ENCODE measurements around the gene ULBP3.
A peak's percentile ranks its signal among the peaks of the same experiment; 100 is the strongest.

The ULBP3 gene

DNA sequence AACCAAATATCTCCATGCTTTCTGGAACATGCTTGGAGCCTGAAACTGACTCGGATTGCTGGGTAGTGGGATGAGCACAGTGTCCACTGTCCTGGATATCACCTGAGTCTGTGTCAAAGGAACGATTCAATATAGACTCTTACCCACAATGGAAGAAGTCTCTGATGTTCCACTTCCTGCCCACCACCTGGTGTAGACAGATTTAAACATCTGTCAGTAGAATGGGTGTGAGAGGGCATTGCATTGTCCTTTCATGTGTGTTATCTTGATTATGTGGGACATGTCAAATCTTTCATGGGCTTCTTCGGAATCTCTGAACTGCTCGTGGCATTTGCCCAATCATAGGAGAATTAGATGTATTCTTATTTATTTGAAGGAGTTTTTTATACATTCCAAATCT lies 20.8 kb downstream of the ULBP3 start:
- DNase-seq (ENCODE audit: low read depth in 1 of 2, low spot score in 1 of 2), result no peak
- TF ChIP-seq JUND (IDR thresholded peaks at IDR 0.05; ENCODE audit: low read depth), result no peak
- in situ Hi-C loops (cut with HindIII; ENCODE audit: low pct_unique_long_range_greater_than_20kb, low sequenced_read_pairs), result no loop called here

DNA sequence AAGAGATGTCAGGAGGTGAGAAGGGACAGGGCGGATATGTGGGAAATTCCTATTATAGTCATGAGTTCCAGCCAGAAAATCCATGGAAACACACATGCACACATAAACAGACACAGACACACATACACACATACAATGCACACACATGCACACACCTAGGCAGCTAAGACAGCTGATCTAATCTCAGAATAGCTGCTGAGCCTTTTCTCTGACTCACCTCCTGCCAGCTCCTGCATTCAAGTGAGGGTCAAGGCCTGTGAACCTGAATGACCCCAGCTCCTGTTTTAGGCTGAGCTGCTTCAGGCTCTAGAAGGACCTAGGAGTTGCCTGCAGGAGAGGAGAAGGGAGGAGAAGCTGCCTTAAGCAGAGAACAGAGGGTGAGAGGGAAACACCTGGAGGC lies 22.0 kb downstream of the ULBP3 start:
- DNase-seq (ENCODE audit: low read depth in 1 of 2, low spot score in 1 of 2), result no peak
- in situ Hi-C loops (cut with HindIII; ENCODE audit: low pct_unique_long_range_greater_than_20kb, low sequenced_read_pairs), result no loop called here
- TF ChIP-seq JUND (IDR thresholded peaks at IDR 0.05; ENCODE audit: low read depth), result no peak

DNA sequence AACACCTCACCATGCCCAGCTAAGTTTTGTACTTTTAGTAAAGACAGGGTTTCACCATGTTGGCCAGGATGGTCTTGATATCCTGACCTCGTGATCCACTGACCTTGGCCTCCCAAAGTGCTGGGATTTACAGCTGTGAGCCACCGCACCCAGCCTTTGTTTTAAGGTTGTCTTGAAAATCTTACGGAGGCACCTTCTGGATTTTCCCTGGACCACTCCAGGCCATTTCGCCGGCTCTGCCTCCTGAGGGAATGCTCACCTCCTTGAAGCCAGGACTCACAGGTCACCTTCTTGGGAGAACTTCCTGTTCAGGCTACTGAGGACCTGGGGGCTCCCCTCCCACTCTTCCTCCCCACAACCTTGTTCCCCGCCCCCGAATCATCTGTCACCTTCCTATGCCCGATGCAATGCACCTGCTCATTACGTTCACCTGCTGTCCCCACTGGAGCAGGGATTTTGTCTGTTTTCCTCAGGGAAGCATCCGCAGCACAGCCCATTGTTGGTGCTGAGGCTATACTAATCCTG lies 24.2 kb downstream of the ULBP3 start:
- in situ Hi-C loops (cut with HindIII; ENCODE audit: low pct_unique_long_range_greater_than_20kb, low sequenced_read_pairs), result no loop called here
- TF ChIP-seq JUND (IDR thresholded peaks at IDR 0.05; ENCODE audit: low read depth), result no peak
- no peak for DNase-seq (ENCODE audit: low read depth in 1 of 2, low spot score in 1 of 2)

DNA sequence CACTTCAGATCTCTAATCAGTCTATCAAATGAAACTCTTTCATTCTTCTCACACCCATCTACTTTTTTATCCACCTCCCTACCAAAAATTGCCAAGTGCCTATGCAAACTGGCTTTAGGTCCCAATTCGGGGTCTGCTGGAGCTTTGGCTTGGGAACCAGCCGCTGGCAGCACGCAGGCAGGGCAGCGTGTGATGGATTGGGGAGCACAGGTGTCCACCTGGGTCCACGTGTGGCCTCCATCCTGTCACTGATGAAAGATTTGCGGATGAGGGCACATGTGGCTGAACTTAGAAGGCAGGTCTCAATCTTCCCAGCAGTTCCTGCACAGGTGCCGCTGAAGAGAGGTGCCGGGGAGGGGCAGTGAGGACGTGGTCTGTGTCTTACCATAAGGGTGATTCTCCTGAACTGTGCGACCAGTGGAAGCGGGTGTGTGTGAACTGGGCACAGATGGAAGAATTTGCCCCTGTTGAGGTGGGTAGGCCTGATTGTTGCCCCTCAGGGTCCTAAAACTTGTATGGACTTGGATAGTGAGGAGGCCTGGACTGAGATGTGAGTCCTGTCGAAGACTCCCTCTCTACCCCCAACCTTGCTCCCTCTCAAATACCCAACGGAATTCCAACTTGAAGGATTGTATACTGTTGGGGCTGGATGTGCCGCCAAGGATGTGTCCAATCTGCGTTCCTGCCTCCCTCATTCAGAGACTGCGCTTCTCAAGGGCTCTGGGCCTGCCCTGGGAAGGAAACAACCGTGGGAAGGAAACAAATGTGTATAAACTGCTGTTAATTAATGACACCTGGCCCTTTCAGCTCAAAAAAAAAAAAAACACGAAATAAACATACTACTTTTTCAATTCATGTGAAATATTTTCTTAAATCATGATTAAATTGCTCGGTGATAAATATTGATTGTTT lies 25.2 kb downstream of the ULBP3 start:
- TF ChIP-seq JUND (IDR thresholded peaks at IDR 0.05; ENCODE audit: low read depth), result no peak
- no peak for DNase-seq (ENCODE audit: low read depth in 1 of 2, low spot score in 1 of 2)
- in situ Hi-C loops (cut with HindIII; ENCODE audit: low pct_unique_long_range_greater_than_20kb, low sequenced_read_pairs), result no loop called here

DNA sequence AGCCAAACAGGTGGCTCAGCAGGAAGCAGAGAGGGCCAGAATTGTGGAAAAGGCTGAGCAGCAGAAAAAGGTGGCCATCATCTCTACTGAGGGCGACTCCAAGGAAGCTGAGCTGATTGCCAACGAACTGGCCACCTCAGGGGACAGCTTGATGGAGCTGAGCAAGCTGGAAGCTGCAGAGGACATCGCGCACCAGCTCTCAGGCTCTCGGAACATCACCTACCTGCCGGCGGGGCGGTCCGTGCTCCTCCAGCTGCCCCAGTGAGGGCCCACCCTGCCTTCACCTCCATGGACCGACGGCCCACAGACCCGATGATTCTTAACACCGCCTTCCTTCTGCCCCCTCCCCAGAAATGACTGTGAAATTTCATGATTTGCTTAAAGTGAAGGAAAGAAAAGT lies 25.8 kb downstream of the ULBP3 start:
- in situ Hi-C loops (cut with HindIII; ENCODE audit: low pct_unique_long_range_greater_than_20kb, low sequenced_read_pairs), result no loop called here
- no peak for TF ChIP-seq JUND (IDR thresholded peaks at IDR 0.05; ENCODE audit: low read depth)
- DNase-seq (ENCODE audit: low read depth in 1 of 2, low spot score in 1 of 2), result no peak

DNA sequence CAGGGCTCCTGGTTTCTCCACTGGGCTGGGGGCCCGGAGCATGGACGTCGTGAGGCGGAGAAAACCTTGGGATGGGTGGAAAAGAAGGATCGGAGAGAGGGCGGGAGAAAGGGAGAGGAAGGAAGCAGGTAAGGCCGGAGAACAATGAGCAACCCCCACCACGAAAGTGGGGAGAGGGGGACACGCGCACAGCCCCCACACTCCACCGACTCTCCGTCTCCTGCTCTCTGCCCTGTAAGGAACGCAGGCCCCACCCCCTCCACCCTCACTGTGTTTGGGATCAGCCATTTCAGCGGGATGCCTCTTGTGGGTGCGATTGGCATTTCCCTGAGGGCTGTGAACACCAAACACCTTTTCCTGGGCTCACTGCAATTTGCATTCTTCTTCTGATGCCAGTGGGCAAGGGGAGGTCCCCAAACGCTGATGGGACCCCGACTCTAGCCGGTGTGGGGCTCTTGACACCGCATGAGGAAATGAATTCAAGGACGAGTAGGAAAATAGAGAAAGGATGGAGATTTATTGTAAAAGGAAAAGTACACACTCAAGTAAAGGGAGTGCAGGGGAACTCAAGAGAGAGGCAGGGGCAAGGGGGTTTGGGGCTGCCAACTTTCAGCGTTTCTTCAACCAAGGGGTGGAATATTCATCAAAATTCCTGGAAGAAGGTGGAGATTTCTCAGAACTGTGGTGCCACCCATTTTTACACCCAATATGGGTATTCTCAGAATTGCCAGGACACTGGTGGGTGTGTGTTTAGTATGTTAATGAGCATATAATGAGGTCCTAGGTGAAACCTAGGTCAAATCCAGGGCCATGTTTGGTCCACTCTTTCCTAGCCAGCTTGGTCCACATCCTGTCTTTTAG lies 30.5 kb downstream of the ULBP3 start:
- DNase-seq (ENCODE audit: low read depth in 1 of 2, low spot score in 1 of 2), result peak in 1 of 2 experiments; percentile 13
- no peak for TF ChIP-seq JUND (IDR thresholded peaks at IDR 0.05; ENCODE audit: low read depth)

DNA sequence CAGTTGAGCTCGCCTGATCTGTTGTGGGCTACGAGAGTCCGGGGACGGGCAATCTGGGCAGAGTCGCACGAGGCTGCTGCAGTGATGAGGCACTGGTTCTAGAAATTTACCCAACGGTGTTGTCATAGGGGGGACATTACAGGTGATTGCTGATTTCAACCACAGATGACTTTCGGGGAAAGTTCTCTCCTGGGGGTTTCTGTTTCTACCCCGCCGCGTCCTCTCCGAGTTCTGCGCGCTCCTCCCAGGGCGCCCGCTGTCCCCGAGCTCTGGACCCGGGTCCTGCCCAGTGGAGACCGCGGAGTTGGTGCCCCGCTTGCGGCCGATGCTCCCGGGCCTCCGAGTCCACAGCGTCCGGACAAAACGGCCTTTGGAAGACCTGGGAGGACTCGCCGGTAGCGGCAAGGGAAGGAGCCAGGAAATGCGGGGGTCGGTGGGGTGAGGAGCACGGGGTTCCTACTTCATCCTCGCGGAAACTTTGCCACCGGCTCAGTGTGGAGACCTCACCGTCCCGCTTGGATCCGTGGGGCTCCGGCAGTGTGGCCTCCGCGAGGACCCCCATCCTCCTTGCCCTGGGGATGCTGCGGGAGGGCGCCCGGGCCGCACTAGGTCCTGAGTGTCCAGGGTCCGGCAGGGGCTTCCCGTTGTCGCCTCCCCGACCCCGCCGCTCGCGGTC lies 31.3 kb downstream of the ULBP3 start:
- in situ Hi-C loops (cut with HindIII; ENCODE audit: low pct_unique_long_range_greater_than_20kb, low sequenced_read_pairs), result no loop called here
- DNase-seq (ENCODE audit: low read depth in 1 of 2, low spot score in 1 of 2), result no peak

More for the DNA sequence above, 30.5 kb downstream of the ULBP3 start:
- in situ Hi-C loops (cut with HindIII; ENCODE audit: low pct_unique_long_range_greater_than_20kb, low sequenced_read_pairs), result no loop called here

DNA sequence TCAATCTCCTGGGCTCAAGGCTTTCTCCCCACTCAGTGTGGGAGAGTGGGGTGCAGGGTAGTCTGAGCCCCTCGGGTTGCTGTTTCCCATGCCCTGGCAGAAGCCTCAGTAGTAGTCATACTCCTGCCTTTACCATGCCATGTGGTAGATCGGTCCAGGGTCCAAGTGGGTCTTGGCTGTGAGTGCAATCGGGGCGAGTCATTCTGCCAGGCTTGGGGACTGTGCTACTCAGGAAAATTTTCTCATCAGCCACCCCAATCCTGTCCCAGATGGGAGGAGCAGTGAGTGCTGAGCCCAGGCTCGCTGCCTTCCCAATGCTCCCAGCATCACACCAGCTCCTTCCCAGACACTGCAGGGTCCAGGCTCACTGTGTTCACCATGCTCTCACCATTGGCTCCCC lies 32.8 kb downstream of the ULBP3 start:
- DNase-seq (ENCODE audit: low read depth in 1 of 2, low spot score in 1 of 2), result no peak
- TF ChIP-seq JUND (IDR thresholded peaks at IDR 0.05; ENCODE audit: low read depth), result no peak
- in situ Hi-C loops (cut with HindIII; ENCODE audit: low pct_unique_long_range_greater_than_20kb, low sequenced_read_pairs), result no loop called here

More for the DNA sequence above, 31.3 kb downstream of the ULBP3 start:
- no peak for TF ChIP-seq JUND (IDR thresholded peaks at IDR 0.05; ENCODE audit: low read depth)

DNA sequence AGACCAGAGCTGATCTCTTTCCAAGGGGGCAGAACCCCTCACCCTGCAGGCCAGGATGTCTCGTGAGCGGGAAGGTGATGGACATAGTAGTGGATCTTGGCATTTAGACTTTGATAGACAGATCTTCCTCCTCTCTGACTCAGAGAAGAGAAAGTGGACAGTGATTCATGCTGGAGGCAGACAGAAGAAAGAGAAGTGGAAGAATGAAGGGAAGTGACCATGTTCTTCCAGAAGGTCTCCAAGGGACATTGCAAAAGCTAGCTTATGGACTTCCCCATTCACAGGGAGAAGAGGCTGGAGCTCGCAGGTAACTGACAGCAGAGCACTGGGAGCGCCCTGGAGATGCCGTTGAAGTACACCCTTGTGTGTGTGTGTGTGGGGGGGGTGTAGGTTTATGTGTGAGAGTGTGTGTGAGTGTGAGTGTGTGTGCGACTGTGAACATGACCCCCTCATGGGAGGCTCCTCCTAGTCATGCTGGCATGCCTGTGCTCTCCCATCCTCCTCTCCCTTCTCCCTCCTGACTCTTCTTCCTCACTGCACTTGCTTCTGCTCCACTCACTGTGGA lies 35.6 kb downstream of the ULBP3 start:
- TF ChIP-seq JUND (IDR thresholded peaks at IDR 0.05; ENCODE audit: low read depth), result no peak
- in situ Hi-C loops (cut with HindIII; ENCODE audit: low pct_unique_long_range_greater_than_20kb, low sequenced_read_pairs), result no loop called here
- DNase-seq (ENCODE audit: low read depth in 1 of 2, low spot score in 1 of 2), result no peak

DNA sequence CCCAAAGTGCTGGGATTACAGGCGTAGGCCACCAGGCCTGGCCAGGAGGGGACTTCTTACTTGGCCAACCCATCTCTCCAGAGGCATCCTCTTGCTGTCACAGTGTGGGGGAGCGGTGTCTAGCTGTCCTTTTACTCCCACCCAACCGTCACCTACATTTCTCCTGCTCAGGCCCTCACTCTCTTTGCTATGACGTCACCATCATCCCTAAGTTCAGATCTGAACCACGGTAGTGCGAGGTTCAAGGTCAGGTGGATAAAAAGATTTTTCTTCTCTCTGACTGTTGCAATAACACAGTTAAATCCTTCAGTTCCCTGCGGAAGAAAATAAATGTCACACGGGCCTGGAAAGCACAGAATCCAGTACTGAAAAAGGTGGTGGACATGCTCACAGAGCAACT lies 36.3 kb downstream of the ULBP3 start:
- in situ Hi-C loops (cut with HindIII; ENCODE audit: low pct_unique_long_range_greater_than_20kb, low sequenced_read_pairs), result no loop called here
- DNase-seq (ENCODE audit: low read depth in 1 of 2, low spot score in 1 of 2), result no peak
- no peak for TF ChIP-seq JUND (IDR thresholded peaks at IDR 0.05; ENCODE audit: low read depth)

DNA sequence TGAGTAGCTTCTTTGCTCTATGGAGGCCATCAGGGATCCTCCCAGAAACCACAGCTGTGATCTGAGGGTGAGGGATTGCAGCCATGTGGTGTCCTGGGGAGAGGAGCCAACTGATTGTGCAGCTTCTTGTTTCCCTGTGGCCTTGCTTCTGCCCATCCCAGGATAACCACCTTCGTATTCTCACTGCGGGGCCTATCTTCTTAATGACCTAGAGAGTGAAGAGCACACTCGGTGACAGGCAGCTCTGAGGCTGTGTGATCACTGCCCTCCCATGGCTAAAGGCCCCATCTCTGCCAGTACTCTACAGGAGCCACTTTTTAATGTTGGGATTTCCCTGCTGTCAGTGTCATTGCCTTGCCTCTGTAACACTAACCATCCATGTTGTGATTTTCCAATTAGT lies 38.3 kb downstream of the ULBP3 start:
- in situ Hi-C loops (cut with HindIII; ENCODE audit: low pct_unique_long_range_greater_than_20kb, low sequenced_read_pairs), result no loop called here
- no peak for DNase-seq (ENCODE audit: low read depth in 1 of 2, low spot score in 1 of 2)
- TF ChIP-seq JUND (IDR thresholded peaks at IDR 0.05; ENCODE audit: low read depth), result no peak

DNA sequence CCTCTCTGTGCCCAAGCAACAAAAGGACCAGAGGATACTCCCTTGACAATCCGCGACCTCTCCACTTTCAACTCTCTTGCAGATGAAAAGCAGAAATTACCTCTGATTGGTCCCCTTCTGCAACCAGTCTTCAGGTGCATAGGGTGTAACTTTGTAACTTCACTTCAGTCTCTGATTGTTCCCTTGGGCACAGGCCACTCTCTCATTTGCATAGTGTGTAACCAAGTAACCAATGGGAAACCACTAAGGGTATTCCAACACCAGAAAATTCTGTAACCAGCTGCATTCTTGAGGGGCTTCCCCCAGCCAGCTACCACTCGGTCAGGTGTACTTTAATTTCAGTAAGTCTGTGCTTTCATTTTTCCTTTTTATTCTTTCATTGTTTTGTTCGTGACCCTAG lies 39.2 kb downstream of the ULBP3 start:
- in situ Hi-C loops (cut with HindIII; ENCODE audit: low pct_unique_long_range_greater_than_20kb, low sequenced_read_pairs), result no loop called here
- TF ChIP-seq JUND (IDR thresholded peaks at IDR 0.05; ENCODE audit: low read depth), result no peak
- no peak for DNase-seq (ENCODE audit: low read depth in 1 of 2, low spot score in 1 of 2)
